Measurements from ENCODE around the gene VSIG10L2.

VSIG10L2 gene

GRCh38 chr11:125959511-125959910, 13.7 kb downstream of the VSIG10L2 start:
- WGBS, result 93% methylated on average over 5 of the region's 6 CpGs
- Histone ChIP-seq H2BK15ac (ENCODE audit: low read depth, poor library complexity, severe bottlenecking) (no peak overlapping the region), H4K8ac (ENCODE audit: low read length) (no peak overlapping the region), H2AK5ac (ENCODE audit: low read length, severe bottlenecking) (no peak overlapping the region), H3K14ac (ENCODE audit: low read length in 2 of 2) (no peak overlapping the region), H3K79me1 (replicated peaks; ENCODE audit: low read length, poor library complexity, severe bottlenecking) (no peaks in the 10 kb centered on the region), H3K36me3 (ENCODE audit: control insufficient read depth in 1 of 2, insufficient read depth in 2 of 2, low read depth in 1 of 2, low read length in 2 of 2) (peaks cover 3 to 97% of the 10 kb centered on the region in 2 experiments), H4K91ac (ENCODE audit: low read length) (no peak overlapping the region), H3K27me3 (ENCODE audit: control insufficient read depth in 1 of 2, insufficient read depth in 1 of 2, low read length in 2 of 2) (peaks cover 0 to under 1% of the 10 kb centered on the region in 2 experiments), H3K4me3 (ENCODE audit: insufficient read depth in 1 of 2, low read depth in 1 of 2, low read length in 2 of 2) (no peak overlapping the region), H3K9ac (ENCODE audit: low read length) (no peak overlapping the region), H3K4ac (ENCODE audit: low read depth in 1 of 2, low read length in 2 of 2) (no peak overlapping the region), H3K27ac (ENCODE audit: low read length, poor library complexity, severe bottlenecking) (no peak overlapping the region), H3K9me3 (ENCODE audit: control insufficient read depth, low read length) (no peaks in the 10 kb centered on the region), H3K4me2 (ENCODE audit: low read length, poor library complexity, severe bottlenecking) (no peak overlapping the region), H2AFZ (ENCODE audit: low read depth, low read length) (no peak overlapping the region), H3K23ac (ENCODE audit: low read length in 2 of 2) (no peak overlapping the region), H3K4me1 (ENCODE audit: control insufficient read depth, insufficient read depth, low read depth, low read length) (no peaks in the 10 kb centered on the region), H3K18ac (ENCODE audit: low read depth in 1 of 2, low read length in 2 of 2) (no peak overlapping the region), H2BK12ac (ENCODE audit: low read length in 2 of 2) (no peak overlapping the region), H2BK5ac (ENCODE audit: low read depth, low read length, poor library complexity, severe bottlenecking) (no peak overlapping the region), H2BK120ac (ENCODE audit: low read depth, low read length) (no peak overlapping the region)
- DNase-seq, result no peak

- H2AK5ac ChIP-seq (ENCODE audit: low read length, severe bottlenecking), result no peak overlapping the region
- H3K4me2 ChIP-seq (ENCODE audit: low read length, poor library complexity, severe bottlenecking), result no peak overlapping the region
- no peak overlapping the region for H3K9ac ChIP-seq (ENCODE audit: low read length)
- H3K4me1 ChIP-seq (ENCODE audit: control insufficient read depth, insufficient read depth, low read depth, low read length), result no peaks in the 10 kb centered on the region
- H3K36me3 ChIP-seq (ENCODE audit: control insufficient read depth in 1 of 2, insufficient read depth in 2 of 2, low read depth in 1 of 2, low read length in 2 of 2), result peaks cover 3 to 99% of the 10 kb centered on the region in 2 experiments
- H2AFZ ChIP-seq (ENCODE audit: low read depth, low read length), result no peak overlapping the region
- no peaks in the 10 kb centered on the region for H3K27me3 ChIP-seq (ENCODE audit: control insufficient read depth in 1 of 2, insufficient read depth in 1 of 2, low read length in 2 of 2)
- H2BK12ac ChIP-seq (ENCODE audit: low read length in 2 of 2), result no peak overlapping the region
- no peak overlapping the region for H3K4me3 ChIP-seq (ENCODE audit: insufficient read depth in 1 of 2, low read depth in 1 of 2, low read length in 2 of 2)
- H2BK5ac ChIP-seq (ENCODE audit: low read depth, low read length, poor library complexity, severe bottlenecking), result no peak overlapping the region
- H4K91ac ChIP-seq (ENCODE audit: low read length), result no peak overlapping the region
- no peak overlapping the region for H3K4ac ChIP-seq (ENCODE audit: low read depth in 1 of 2, low read length in 2 of 2)
- H2BK120ac ChIP-seq (ENCODE audit: low read depth, low read length), result no peak overlapping the region
- no peak overlapping the region for H2BK15ac ChIP-seq (ENCODE audit: low read depth, poor library complexity, severe bottlenecking)
- H3K14ac ChIP-seq (ENCODE audit: low read length in 2 of 2), result no peak overlapping the region
- no peaks in the 10 kb centered on the region for H3K79me1 ChIP-seq (replicated peaks; ENCODE audit: low read length, poor library complexity, severe bottlenecking)
- no peak overlapping the region for H3K23ac ChIP-seq (ENCODE audit: low read length in 2 of 2)
- no peak overlapping the region for H3K27ac ChIP-seq (ENCODE audit: low read length, poor library complexity, severe bottlenecking)
- no peak overlapping the region for H4K8ac ChIP-seq (ENCODE audit: low read length)
- H3K9me3 ChIP-seq (ENCODE audit: control insufficient read depth, low read length), result no peaks in the 10 kb centered on the region
- 84% methylated on average over 10 of the region's 10 CpGs for WGBS
- no peak for DNase-seq
- no peak overlapping the region for H3K18ac ChIP-seq (ENCODE audit: low read depth in 1 of 2, low read length in 2 of 2)
Observed at GRCh38 chr11:125959931-125960330, 14.1 kb downstream of the VSIG10L2 start.

- no peak overlapping the region for H4K8ac ChIP-seq (ENCODE audit: low read length)
- no peak for DNase-seq
- no peak overlapping the region for H3K23ac ChIP-seq (ENCODE audit: low read length in 2 of 2)
- no peak overlapping the region for H3K14ac ChIP-seq (ENCODE audit: low read length in 2 of 2)
- no peaks in the 10 kb centered on the region for H3K27me3 ChIP-seq (ENCODE audit: control insufficient read depth in 1 of 2, insufficient read depth in 1 of 2, low read length in 2 of 2)
- peaks cover 3 to 98% of the 10 kb centered on the region in 2 experiments for H3K36me3 ChIP-seq (ENCODE audit: control insufficient read depth in 1 of 2, insufficient read depth in 2 of 2, low read depth in 1 of 2, low read length in 2 of 2)
- H3K79me1 ChIP-seq (replicated peaks; ENCODE audit: low read length, poor library complexity, severe bottlenecking), result no peaks in the 10 kb centered on the region
- H3K9ac ChIP-seq (ENCODE audit: low read length), result no peak overlapping the region
- H3K9me3 ChIP-seq (ENCODE audit: control insufficient read depth, low read length), result no peaks in the 10 kb centered on the region
- H2AK5ac ChIP-seq (ENCODE audit: low read length, severe bottlenecking), result no peak overlapping the region
- no peak overlapping the region for H2BK12ac ChIP-seq (ENCODE audit: low read length in 2 of 2)
- no peak overlapping the region for H2AFZ ChIP-seq (ENCODE audit: low read depth, low read length)
- H3K4me2 ChIP-seq (ENCODE audit: low read length, poor library complexity, severe bottlenecking), result no peak overlapping the region
- no peak overlapping the region for H4K91ac ChIP-seq (ENCODE audit: low read length)
- no peak overlapping the region for H3K4ac ChIP-seq (ENCODE audit: low read depth in 1 of 2, low read length in 2 of 2)
- H3K27ac ChIP-seq (ENCODE audit: low read length, poor library complexity, severe bottlenecking), result no peak overlapping the region
- WGBS, result 92% methylated on average over 5 of the region's 6 CpGs
- no peak overlapping the region for H2BK15ac ChIP-seq (ENCODE audit: low read depth, poor library complexity, severe bottlenecking)
- no peaks in the 10 kb centered on the region for H3K4me1 ChIP-seq (ENCODE audit: control insufficient read depth, insufficient read depth, low read depth, low read length)
- no peak overlapping the region for H2BK120ac ChIP-seq (ENCODE audit: low read depth, low read length)
- no peak overlapping the region for H3K18ac ChIP-seq (ENCODE audit: low read depth in 1 of 2, low read length in 2 of 2)
- H3K4me3 ChIP-seq (ENCODE audit: insufficient read depth in 1 of 2, low read depth in 1 of 2, low read length in 2 of 2), result no peak overlapping the region
- H2BK5ac ChIP-seq (ENCODE audit: low read depth, low read length, poor library complexity, severe bottlenecking), result no peak overlapping the region
Observed at GRCh38 chr11:125960771-125961170, 14.9 kb downstream of the VSIG10L2 start.

- Histone ChIP-seq H2AFZ (ENCODE audit: low read depth, low read length) (no peak overlapping the region), H2AK5ac (ENCODE audit: low read length, severe bottlenecking) (no peak overlapping the region), H3K9ac (ENCODE audit: low read length) (no peak overlapping the region), H3K4me1 (ENCODE audit: control insufficient read depth, insufficient read depth, low read depth, low read length) (no peaks in the 10 kb centered on the region), H2BK5ac (ENCODE audit: low read depth, low read length, poor library complexity, severe bottlenecking) (no peak overlapping the region), H3K4ac (ENCODE audit: low read depth in 1 of 2, low read length in 2 of 2) (no peak overlapping the region), H3K27ac (ENCODE audit: low read length, poor library complexity, severe bottlenecking) (no peak overlapping the region), H3K14ac (ENCODE audit: low read length in 2 of 2) (no peak overlapping the region), H3K79me1 (replicated peaks; ENCODE audit: low read length, poor library complexity, severe bottlenecking) (no peaks in the 10 kb centered on the region), H3K4me3 (ENCODE audit: insufficient read depth in 1 of 2, low read depth in 1 of 2, low read length in 2 of 2) (no peak overlapping the region), H2BK120ac (ENCODE audit: low read depth, low read length) (no peak overlapping the region), H3K36me3 (ENCODE audit: control insufficient read depth in 1 of 2, insufficient read depth in 2 of 2, low read depth in 1 of 2, low read length in 2 of 2) (peaks cover 0 to 93% of the 10 kb centered on the region in 2 experiments), H3K23ac (ENCODE audit: low read length in 2 of 2) (no peak overlapping the region), H4K8ac (ENCODE audit: low read length) (no peak overlapping the region), H3K4me2 (ENCODE audit: low read length, poor library complexity, severe bottlenecking) (no peak overlapping the region), H2BK12ac (ENCODE audit: low read length in 2 of 2) (no peak overlapping the region), H2BK15ac (ENCODE audit: low read depth, poor library complexity, severe bottlenecking) (no peak overlapping the region), H3K18ac (ENCODE audit: low read depth in 1 of 2, low read length in 2 of 2) (no peak overlapping the region), H4K91ac (ENCODE audit: low read length) (no peak overlapping the region), H3K27me3 (ENCODE audit: control insufficient read depth in 1 of 2, insufficient read depth in 1 of 2, low read length in 2 of 2) (no peaks in the 10 kb centered on the region), H3K9me3 (ENCODE audit: control insufficient read depth, low read length) (no peaks in the 10 kb centered on the region)
- no peak for DNase-seq
- 100% methylated on average over 3 of the region's 4 CpGs for WGBS
Observed at GRCh38 chr11:125967515-125967914, 21.7 kb downstream of the VSIG10L2 start.
